Measurements from ENCODE around the gene SCP2. TPM values are rescaled to one million over a fixed set of nuclear protein-coding genes. Genes with fewer than 3 reads are reported as not detected.

SCP2 gene
- total RNA-seq, 1 donor from 2014 or later: 95.9 TPM

DNA sequence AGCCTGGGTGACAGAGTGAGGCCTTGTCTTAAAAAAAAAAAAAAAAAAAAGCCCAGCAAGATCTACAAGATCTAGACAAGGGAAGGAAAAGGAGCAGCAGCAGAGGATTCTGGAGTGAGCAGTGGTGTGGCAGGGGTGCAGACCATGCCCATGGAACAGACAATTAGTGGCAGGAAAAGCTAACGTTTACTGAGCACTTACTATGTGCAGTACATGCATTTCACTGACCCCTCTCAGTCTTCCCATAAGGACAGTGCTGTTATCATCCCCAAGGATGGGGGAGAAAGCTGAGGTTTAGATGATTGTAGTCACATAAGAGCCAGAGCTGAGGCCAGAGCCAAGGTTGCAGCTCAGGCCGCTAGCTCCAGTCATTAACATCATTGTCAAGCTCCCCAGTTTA lies 140.8 kb downstream of the SCP2 start:
- no peak for DNase-seq

DNA sequence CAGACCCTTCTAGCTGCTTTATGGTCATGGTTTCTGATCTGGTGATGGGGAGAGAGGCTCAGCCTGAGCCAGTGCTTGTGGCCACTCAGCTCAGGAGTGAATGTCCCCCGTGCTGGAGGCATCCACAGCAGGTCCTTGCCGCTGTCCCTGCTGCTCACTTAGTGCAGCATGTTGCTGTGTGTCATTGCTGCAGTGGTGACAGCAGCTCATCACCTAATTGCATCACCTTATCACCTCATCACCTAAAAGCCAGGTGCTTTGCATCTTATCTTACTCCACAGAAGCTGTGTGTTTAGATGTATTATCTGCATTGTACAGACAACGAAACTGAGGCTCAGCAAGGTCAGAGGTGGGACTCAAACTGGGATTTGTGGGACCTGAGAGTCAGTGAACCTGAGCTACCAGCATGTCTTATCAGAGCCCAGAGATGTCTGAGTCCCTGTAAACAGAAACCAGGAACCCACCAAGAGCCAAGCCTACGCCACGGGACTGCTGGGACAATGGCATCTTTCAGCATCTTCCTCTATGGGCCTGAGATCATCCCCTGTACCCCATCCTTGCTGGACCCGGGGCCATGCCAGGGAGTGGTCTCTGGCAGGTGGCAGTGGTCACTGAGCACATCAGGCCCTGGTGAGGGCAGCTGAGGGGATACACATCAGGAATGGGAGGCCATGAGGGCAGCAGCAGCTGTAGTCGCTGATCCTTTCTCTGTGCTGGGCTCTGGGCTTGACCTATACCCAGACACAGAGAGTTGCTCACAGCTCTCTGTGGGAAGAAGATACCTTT lies 141.4 kb downstream of the SCP2 start:
- DNase-seq: no peak

DNA sequence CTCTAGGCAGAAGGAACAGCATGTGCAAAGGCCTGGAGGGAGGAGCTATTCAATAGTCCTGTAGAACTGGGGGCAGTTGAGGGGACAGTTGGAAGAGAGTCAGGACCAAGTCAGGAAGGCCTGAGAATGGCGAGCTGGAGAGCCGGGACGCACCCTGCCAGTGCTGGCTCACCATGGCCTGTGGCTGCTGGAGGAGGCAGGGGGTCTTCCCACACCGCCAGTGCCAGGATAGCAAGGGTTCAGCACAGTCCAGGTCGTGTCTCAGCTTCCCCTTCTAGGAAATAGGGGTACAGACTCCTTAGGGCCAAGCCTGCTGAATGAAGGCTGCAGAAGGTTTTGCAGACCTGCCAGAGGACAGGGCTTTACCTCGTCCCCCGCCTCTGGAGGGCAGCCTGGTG lies 142.2 kb downstream of the SCP2 start:
- no peak for DNase-seq

DNA sequence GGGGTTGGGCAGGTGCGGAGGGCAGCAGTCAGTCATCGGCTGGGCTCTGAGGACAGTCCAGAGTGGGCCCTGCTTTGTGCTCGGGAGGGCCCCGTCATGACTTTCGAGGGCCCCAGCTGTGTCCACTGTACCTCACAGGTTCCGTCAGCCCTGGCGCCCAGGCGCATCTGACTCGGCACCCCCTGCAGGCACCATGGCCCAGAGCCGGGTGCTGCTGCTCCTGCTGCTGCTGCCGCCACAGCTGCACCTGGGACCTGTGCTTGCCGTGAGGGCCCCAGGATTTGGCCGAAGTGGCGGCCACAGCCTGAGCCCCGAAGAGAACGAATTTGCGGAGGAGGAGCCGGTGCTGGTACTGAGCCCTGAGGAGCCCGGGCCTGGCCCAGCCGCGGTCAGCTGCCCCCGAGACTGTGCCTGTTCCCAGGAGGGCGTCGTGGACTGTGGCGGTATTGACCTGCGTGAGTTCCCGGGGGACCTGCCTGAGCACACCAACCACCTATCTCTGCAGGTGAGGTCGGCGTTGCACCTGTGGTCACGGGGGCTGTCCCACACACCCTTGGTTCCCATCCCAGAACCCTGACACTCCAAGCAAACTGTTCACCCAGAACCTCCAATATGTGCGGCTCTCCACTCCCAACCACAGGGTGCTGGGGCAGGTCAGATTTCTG lies 142.7 kb downstream of the SCP2 start:
- DNase-seq: no peak

DNA sequence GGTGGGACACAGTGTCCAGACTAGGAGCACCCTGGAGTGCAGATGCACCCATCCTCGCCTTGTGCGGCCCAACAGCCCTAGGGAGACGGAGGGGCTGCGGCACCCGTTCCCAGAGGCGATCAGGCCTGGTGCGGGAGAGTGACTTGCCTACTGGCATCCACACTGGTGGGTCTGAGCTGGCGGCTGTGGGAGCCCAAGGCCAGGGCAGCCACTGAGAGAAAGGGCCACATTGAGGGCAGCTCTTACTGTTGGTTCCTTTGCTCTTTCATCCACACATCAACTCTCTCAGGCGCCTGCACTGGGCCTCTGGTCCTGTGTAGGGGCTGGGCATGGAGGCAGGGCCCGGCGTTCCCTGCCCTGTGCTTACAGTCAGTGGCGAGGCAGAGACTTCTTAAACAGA lies 143.5 kb downstream of the SCP2 start:
- DNase-seq: no peak

DNA sequence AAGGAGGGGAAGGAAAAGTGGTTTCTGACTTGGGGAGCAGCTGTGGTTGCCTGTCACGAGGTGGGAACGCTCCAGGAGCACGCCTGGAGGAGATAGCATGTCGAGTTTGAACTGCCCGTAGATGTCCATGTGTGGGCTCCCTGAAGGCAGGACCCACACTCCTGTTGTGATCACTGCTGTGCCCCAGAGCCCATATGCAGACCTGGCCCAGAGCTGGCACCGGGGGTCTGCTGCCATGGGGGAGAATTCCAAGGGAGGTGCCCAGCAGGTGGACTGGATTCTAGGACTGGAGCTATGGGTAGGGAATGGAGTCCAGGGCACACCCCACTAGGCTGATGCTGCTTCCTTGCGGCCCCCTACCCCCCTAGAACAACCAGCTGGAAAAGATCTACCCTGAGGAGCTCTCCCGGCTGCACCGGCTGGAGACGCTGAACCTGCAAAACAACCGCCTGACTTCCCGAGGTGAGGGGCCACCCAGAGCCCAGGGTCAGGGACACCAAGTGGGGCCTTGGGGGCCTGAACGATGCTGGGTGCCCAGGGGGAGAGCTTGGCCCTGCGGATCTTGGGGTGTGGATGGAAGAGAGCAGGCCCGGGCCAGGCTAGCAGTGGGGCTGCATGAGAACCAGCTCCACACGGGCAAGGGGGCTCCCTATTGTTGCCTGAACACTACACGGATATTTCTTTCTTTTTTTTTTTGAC lies 144.2 kb downstream of the SCP2 start:
- no peak for DNase-seq

DNA sequence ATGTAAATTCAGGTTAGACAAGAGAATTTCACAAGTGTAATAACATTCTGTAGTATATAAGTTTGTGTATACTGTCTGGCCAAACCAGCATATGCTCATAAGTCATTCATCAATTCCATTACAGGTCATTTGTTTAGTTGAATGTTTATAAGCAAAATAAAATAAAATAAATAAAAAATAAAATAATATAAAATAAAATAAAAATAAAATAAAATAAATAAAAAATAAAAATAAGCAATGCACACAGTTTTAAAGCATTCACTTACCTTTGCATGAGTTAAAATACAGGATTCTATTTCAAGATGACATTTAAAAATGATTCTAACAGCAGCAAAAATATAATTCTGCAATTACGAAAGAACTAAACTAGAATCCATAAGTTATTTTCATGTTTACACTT lies 144.8 kb downstream of the SCP2 start:
- no peak for DNase-seq

DNA sequence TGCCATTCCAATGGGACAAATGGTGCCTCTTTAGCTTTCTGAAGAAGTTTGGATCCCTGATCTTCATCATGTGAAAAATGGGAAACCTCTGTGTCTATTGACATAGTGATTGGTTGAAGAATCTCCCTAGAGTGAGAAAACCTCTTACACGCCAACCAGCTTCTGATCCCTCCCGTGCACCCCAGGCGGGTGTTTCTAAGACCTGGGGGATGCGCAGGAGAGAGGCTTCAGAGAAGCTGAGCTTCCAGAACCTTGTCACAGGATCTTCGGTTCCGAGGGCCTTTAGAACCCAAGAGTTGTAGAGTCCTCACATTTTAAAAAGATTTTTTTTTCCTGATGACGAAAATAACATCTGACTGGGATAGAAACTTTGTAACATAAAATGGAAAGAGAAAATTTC lies 146.2 kb downstream of the SCP2 start:
- no peak for DNase-seq

DNA sequence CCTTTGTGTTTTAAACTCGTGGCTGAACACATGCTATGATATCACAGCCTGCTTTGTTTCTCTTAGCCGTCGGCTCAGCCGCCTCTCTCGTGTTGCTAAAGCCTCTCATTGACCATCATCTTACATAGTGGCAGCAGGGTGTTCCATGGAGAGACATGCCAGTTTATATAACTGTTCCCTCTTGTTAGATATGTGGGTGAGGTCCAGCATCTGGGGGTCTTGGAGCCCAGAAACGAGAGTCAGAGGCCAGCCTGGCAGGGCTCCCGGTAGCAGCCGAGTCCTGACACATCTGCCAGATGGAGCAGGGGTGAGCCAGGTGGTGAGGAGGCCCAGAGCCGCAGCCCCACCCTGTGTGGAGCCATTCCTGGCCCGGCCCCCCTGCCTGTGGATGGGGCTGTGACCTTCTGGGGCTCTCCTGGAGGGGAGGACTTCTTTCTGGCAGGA lies 146.8 kb downstream of the SCP2 start:
- no peak for DNase-seq

DNA sequence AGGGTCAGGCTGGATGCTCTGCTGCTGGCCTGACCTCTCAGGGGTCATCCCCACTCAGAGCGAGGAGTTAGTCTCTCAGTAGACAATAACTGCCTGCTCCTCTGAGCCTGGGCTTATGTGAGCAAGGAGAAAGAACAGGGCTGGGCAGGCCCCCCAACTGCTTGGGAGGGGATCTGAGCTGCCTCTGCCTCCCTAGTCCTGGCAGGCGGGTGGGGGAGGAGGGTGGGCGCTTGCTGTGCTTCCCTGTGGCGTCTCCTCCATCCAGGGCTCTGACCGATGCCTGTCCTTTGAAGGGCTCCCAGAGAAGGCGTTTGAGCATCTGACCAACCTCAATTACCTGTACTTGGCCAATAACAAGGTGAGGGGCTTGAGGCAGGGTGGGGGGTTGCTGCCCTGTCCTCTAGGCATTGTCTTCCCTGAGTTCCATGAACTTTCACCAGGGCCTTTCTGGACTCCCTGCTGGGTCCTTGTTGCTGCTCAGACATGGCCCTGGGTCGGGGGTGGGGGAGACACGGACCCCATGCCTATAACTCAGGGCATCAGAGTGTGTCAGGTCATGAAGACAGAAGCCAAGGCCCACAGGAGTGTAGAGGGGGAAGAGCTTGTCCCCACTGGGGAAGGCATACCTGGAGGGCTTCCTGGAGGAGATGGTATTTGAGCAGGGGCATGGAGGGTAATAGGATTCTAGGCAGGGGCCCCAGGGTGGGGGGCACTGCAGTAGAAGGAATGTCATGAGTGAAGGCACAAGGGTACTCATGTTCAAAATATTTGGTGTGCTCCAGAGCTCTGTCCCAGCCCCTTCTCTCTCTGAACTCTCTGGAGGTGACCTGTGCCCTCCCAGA lies 147.5 kb downstream of the SCP2 start:
- DNase-seq: no peak

DNA sequence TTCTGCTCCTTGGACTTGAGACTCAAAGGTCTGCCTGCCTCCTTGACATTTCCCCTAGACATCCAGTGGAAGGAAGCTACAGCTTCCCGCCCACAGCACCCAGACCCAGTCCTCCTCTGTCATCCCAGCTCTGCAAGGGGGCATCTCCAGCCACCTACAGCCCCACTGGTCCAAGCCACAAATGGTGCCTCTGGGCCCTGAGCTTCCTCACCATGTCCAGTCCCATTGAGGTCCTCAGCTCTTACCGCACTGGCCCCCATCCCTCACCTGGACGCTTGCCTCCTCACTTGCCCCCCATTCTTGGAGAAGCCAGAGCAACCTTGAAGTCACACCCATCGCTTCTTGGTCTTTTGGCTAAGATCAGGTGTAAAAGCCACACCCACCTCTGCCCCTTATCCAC lies 148.1 kb downstream of the SCP2 start:
- DNase-seq: no peak

DNA sequence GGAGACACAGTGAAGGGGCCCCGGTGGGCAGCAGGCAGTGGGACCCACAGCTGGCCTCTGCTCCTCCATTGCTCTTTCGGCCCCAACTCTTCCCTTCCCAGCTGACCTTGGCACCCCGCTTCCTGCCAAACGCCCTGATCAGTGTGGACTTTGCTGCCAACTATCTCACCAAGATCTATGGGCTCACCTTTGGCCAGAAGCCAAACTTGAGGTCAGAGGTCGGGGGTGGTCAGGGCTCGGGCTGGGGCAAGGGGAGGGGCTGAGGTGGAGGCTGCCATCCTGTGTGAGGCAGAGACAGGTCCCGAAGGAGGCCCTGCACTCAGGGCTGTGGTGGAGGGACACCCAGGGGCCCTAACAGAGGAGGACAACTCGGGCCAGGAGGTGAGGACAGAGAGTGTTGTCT lies 148.7 kb downstream of the SCP2 start:
- no peak for DNase-seq

DNA sequence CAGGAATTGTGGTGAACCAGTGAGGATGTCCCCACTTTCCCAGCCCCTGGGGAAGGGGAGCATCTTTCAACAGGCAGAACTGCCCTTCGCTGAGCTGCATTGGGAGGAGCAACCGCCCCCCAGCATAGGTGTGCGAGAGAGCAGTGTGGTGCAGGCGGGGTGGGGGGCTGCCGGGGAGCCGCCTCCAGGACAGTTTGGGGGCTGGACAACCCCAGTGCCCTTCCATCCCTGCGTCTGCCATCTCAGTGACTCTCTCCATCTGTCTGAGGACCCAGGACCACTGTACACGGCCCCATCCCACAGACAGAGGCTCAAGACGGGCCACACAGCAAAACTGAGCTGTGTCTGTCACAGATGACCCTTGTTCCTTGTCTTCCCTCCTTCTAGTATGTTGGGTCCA lies 149.1 kb downstream of the SCP2 start:
- DNase-seq: no peak

DNA sequence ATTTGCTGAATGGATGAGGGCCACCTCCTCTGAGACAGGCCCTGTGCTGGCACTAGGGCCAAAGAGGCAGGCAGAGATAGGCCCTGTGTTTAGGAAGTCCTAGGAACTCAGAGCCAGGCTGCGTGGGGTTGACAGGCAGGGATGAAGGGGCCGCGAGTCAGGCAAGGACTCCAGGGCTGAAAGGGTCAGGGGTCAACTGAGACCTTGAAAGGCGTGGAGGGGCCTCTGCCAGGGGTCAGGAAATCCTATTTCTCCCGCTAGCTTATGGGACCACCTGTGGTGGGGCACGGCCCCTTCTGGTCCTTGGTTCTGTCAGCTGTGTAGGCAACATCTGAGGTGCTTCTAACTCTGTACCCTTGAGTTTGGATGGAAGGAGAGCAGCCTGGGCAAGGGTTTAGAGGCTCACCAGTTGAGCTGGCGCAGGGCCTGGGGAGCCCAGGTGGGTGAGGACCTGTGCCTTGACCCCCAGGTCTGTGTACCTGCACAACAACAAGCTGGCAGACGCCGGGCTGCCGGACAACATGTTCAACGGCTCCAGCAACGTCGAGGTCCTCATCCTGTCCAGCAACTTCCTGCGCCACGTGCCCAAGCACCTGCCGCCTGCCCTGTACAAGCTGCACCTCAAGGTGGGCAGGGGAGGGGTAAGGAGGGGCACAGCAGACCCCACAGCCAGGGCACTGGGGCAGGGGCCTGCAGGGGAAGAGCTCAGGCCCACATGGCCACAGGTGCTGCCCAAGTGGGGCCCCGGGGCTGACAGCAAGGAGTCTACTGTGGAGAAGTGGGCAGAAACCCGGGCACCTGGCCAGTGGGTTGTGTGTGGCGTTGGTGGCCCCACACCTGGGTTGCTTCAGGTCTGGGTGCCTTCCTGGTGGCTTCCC lies 149.9 kb downstream of the SCP2 start:
- DNase-seq: no peak

DNA sequence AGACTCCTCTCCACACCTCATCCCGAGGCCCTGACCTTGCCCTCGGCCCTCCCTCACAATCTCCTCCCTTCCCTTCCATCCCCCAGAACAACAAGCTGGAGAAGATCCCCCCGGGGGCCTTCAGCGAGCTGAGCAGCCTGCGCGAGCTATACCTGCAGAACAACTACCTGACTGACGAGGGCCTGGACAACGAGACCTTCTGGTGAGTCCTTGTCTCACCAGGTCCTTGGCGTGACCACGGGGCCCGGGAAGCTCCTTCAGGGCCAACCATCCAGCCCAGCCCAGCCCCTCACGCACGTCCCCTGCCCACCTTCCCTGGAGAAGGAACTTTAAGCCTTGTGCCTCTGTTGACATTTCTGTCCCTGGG lies 150.5 kb downstream of the SCP2 start:
- no peak for DNase-seq

DNA sequence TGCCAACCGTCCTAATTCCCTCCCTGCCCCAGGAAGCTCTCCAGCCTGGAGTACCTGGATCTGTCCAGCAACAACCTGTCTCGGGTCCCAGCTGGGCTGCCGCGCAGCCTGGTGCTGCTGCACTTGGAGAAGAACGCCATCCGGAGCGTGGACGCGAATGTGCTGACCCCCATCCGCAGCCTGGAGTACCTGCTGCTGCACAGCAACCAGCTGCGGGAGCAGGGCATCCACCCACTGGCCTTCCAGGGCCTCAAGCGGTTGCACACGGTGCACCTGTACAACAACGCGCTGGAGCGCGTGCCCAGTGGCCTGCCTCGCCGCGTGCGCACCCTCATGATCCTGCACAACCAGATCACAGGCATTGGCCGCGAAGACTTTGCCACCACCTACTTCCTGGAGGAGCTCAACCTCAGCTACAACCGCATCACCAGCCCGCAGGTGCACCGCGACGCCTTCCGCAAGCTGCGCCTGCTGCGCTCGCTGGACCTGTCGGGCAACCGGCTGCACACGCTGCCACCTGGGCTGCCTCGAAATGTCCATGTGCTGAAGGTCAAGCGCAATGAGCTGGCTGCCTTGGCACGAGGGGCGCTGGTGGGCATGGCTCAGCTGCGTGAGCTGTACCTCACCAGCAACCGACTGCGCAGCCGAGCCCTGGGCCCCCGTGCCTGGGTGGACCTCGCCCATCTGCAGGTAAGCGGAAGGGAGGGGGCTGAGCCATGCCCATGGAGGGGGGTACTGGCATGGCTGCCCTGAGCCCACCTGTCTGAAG lies 151.4 kb downstream of the SCP2 start:
- DNase-seq: no peak

DNA sequence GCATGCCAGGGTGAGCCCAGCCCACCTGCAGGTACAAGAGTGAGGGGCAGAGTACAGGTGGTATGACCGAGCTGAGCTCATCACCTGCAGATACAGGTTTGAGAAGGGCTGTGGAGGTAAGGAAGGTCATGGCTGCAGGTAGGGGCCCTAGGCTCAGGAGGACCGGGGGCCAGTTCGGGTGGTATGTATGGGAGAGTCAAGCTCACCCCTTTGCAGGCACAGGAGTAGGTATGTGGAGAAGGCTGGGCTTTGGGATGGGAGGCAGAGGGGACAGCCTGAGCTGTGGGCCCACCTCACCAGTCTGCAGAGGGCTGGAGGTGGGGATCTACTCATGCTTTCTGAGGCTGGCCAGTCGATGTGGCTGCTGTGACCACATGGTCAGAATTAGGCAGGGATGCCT lies 152.2 kb downstream of the SCP2 start:
- DNase-seq: no peak

DNA sequence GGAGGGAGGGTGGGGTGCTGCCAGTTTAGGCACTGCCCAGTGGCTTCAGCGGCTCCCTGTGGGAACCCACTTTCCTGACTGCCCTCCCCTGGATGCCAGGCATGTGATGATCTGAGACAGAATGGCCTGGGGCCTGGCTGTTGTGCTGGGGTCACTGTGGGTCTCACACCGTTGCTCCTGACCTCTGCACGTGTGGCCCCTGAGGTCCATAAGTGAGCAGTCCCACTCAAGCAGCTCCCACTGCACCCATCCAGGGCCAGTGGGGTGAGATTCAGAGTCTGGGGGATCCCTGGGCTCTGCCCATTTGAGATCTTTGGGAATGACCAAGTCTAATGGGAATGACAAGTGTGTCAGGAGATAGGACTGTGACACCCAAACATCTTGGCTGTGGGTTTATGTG lies 153.0 kb downstream of the SCP2 start:
- DNase-seq: no peak

DNA sequence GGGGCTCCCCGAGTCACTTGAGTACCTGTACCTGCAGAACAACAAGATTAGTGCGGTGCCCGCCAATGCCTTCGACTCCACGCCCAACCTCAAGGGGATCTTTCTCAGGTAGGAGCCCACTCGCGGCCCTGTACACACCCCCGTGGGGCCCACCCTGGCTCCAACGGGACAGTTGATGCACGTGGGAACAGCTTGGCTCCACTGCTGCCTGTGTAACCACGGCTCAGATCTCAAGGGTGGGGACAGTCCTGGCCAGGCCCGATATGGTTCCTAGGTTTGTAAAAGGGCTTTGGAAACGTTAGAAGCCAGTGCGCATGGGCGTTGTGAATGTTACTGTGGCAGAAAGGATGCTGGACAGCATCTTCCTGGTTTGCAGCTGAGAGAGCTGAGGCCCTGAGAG lies 153.7 kb downstream of the SCP2 start:
- no peak for DNase-seq

DNA sequence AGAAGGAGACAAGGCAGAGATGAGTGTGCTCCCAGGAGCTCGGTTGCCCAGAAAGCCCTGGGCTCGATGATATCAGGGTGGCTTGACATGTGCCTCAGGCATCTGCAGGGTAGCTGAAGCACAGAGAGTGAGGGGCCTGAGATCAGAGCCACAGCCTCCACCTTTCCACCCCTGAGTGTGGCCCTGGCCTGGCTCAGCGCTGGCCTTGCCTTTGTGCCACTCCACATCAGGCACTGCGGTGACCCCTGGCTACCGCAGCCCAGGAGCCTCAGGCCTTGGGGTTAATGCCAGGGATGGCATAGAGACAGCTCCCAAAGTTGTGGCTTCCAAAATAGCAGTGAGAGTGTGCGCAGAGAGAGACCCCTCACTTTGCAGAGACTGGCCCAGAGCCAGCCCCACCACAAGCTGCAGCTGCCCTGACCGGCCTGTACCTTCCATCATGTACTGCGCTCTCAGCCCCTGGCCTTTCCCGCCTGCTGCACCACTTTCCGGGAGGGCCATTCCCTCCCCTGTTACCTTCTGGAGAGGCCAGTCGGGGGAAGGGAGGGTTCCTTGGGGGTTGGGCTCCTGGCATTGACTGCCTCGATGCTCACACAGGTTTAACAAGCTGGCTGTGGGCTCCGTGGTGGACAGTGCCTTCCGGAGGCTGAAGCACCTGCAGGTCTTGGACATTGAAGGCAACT lies 154.4 kb downstream of the SCP2 start:
- no peak for DNase-seq

Measured in skin of body (tissue), 2 donors.